ENCODE measurements around the gene HIP1R.
"Not testable (repeated sequence)": the region's sequence is repeated elsewhere in the genome, so short reads cannot be mapped to it uniquely, and the experiment has no call there.

Gene HIP1R

GRCh38 chr12:122894193-122895121, 59.2 kb downstream of the HIP1R start:
- DNase-seq = peak in 1 of 2 experiments; percentile 39

- no peak for DNase-seq
Observed at GRCh38 chr12:122895320-122895703, 60.1 kb downstream of the HIP1R start.

GRCh38 chr12:122895704-122896636, 60.7 kb downstream of the HIP1R start, which contains the start of gene VPS37B:
TSS of gene VPS37B (minus strand) at chr12:122896124. CDS start at chr12:122896062, 62 bp downstream.
- DNase-seq = peak; percentile 27 to 48

- DNase-seq = no peak
Observed at GRCh38 chr12:122896662-122897061, 61.4 kb downstream of the HIP1R start.

- DNase-seq = no peak
Observed at GRCh38 chr12:122899887-122900286, 64.6 kb downstream of the HIP1R start.

GRCh38 chr12:122902854-122903692, 67.8 kb downstream of the HIP1R start:
- no peak for DNase-seq

GRCh38 chr12:122903693-122904034, 68.4 kb downstream of the HIP1R start:
- no peak for DNase-seq

GRCh38 chr12:122905258-122905657, 70.0 kb downstream of the HIP1R start:
- DNase-seq = not testable (repeated sequence)

- DNase-seq = no peak
Observed at GRCh38 chr12:122908915-122909314, 73.7 kb downstream of the HIP1R start.

- DNase-seq = no peak
Observed at GRCh38 chr12:122909442-122910288, 74.4 kb downstream of the HIP1R start.

Data from Kasumi-1 (cell line).